Kidney (tissue), 14 donors: ENCODE results near the gene TCF23. TPM values are rescaled to one million over a fixed set of nuclear protein-coding genes. Genes with fewer than 3 reads are reported as not detected.
A peak's percentile ranks its signal among the peaks of the same experiment; 100 is the strongest.

Source experiments
- DNase-seq, 5 donors: peaks; one replicate each; pipeline ENCODE4 v3.0.0-alpha.2; 2013 to 2020
- FAIRE-seq: peaks from 2 replicates; lab custom pipeline; 2012; peaks lifted over from hg19 to GRCh38; lab: Jason Lieb, UNC
- H3K27ac ChIP-seq, 2 donors: one replicate each; pipeline ENCODE4 v1.7.0; 2013; ENCODE audit warnings: low read depth in 2 of 2, low read length in 2 of 2, inconsistent platforms in 1 of 2
- H3K27me3 ChIP-seq: one replicate; pipeline ENCODE4 v1.7.1; 2013; ENCODE audit warnings: low read length, inconsistent platforms; ENCODE audit not compliant: control insufficient read depth, insufficient read depth
- H3K36me3 ChIP-seq, 3 donors: one replicate each; pipeline versions ENCODE4 v1.7.0 to v1.7.1; 2013; ENCODE audit warnings: low read length in 3 of 3, control low read depth in 1 of 3, inconsistent platforms in 1 of 3; ENCODE audit not compliant: insufficient read depth in 3 of 3, control insufficient read depth in 2 of 3
- H3K4me1 ChIP-seq, 3 donors: one replicate each; pipeline versions ENCODE4 v1.7.0 to v1.7.1; 2013; ENCODE audit warnings: low read length in 3 of 3, inconsistent platforms in 1 of 3, low read depth in 1 of 3; ENCODE audit not compliant: control insufficient read depth in 2 of 3, insufficient read depth in 2 of 3
- H3K4me3 ChIP-seq, 3 donors: one replicate each; pipeline versions ENCODE4 v1.7.0 to v1.8.1; 2013; ENCODE audit warnings: low read length in 3 of 3, control low read depth in 1 of 3, inconsistent platforms in 1 of 3
- H3K9ac ChIP-seq, 3 donors: one replicate each; pipeline versions ENCODE4 v1.7.0 to v1.7.1; 2013; ENCODE audit warnings: low read length in 3 of 3, control low read depth in 1 of 3, inconsistent platforms in 1 of 3
- H3K9me3 ChIP-seq, 3 donors: one replicate each; pipeline versions ENCODE4 v1.7.0 to v1.7.1; 2013; ENCODE audit warnings: low read length in 3 of 3, control low read depth in 1 of 3, inconsistent platforms in 1 of 3; ENCODE audit not compliant: control insufficient read depth in 2 of 3, insufficient read depth in 1 of 3
- intact Hi-C: fragments of 100-400 bp; cut with DNase I; formaldehyde crosslinking; loops from one replicate; pipeline ENCODE4 v1.11.1; 2022
- polyA plus RNA-seq: library from polyadenylated mRNA; stranded (reverse); fragments of 350-450 nt; fragmentation: Illumina TruSeq; extraction: RNeasy Lipid Tissue Mini Kit (QIAGEN cat#74804); gene quantifications from one replicate; pipeline ENCODE4 v1.2.3, GENCODE V29; 2014; ENCODE audit warnings: low read depth, low replicate concordance; ENCODE audit not compliant: insufficient read depth
- total RNA-seq: library from RNA; stranded (reverse); fragmentation: NEBNext Ultra II Directional; extraction: Animal tissue kit (Norgen Biotek cat#: 25700); gene quantifications from one replicate; pipeline ENCODE4 v1.2.1, GENCODE V29; 2021
- TF ChIP-seq, protein P1 (sequence below): IDR thresholded peaks from 3 replicates; pipeline ENCODE4 v1.5.1; 2012; ENCODE audit warnings: mild to moderate bottlenecking, moderate library complexity, borderline replicate concordance; ENCODE audit not compliant: insufficient read depth; ENCODE audit errors: extremely low read depth
- donor health status: control.
- donor health status: control.
- donor health status: control.
- donor health status: control.
- donor health status: control.
- donor health status: DM: yes; HTN: yes; CAD: no.
- donor health status: Normal renal cell carcinoma (clear cell type).

TCF23 gene
- total and polyA plus RNA-seq, 2 donors from 2014 or later = 0.38 TPM; not detected in 1

DNA sequence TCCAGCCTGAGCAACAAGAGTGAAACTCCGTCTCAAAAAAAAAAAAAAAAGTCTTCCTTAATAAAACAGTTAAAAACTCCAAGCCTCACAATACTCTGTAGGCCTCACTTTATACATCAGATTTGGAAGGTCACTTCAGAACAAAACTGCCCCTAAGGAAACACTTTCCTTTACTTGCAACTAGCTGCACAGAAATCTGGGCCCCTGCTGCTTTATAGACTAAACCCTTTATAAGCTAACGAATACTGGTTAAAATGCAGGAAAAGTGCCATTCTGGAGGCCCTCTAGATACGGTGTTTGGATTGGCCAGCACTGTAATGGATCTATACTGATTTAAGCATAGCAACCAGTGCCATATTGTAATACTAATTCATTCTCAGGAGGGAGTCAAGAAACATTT, 23.7 kb upstream of the TCF23 start:
- intact Hi-C loops = no loop called here
- no peaks in the 10 kb centered on the region for H3K27me3 ChIP-seq
- no peak overlapping the region for H3K9ac ChIP-seq
- H3K36me3 ChIP-seq = no peaks in the 10 kb centered on the region
- TF ChIP-seq, protein P1, sequence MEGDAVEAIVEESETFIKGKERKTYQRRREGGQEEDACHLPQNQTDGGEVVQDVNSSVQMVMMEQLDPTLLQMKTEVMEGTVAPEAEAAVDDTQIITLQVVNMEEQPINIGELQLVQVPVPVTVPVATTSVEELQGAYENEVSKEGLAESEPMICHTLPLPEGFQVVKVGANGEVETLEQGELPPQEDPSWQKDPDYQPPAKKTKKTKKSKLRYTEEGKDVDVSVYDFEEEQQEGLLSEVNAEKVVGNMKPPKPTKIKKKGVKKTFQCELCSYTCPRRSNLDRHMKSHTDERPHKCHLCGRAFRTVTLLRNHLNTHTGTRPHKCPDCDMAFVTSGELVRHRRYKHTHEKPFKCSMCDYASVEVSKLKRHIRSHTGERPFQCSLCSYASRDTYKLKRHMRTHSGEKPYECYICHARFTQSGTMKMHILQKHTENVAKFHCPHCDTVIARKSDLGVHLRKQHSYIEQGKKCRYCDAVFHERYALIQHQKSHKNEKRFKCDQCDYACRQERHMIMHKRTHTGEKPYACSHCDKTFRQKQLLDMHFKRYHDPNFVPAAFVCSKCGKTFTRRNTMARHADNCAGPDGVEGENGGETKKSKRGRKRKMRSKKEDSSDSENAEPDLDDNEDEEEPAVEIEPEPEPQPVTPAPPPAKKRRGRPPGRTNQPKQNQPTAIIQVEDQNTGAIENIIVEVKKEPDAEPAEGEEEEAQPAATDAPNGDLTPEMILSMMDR = no peak
- H3K4me1 ChIP-seq = peaks cover 0 to 6% (median 0%) of the 10 kb centered on the region in 3 donors
- DNase-seq (no peak), FAIRE-seq (no peak)
- no peak overlapping the region for H3K27ac ChIP-seq
- H3K9me3 ChIP-seq = no peaks in the 10 kb centered on the region
- H3K4me3 ChIP-seq = no peak overlapping the region

DNA sequence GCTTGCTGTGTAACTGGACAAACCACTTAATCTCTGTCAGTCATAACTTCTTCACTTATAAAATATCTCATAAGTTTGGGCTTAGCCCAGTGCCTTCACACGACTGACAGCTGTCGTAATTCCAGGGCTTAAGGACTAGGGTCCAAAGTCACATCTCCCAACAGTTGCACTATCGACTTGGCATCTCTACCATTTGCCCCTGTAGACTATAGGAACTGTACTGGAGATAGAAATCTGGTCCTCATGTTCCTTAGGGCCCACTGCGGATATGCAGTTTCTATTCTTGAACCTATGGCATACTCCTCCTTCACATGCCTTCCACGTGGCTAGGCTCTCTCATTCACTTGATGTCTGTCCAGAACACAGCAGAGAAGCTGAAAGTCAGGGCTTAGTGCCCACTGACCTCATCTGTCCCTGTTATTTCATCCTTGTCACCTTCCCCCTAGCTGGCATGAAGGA, 22.5 kb upstream of the TCF23 start:
- intact Hi-C loops = no loop called here
- no peaks in the 10 kb centered on the region for H3K27me3 ChIP-seq
- no peaks in the 10 kb centered on the region for H3K9me3 ChIP-seq
- H3K27ac ChIP-seq = no peak overlapping the region
- DNase-seq (no peak), FAIRE-seq (no peak)
- peaks cover 0 to 6% (median 0%) of the 10 kb centered on the region in 3 donors for H3K4me1 ChIP-seq
- peaks cover 0 to 7% (median 4%) of the 10 kb centered on the region in 3 donors for H3K36me3 ChIP-seq
- TF ChIP-seq, protein P1 = no peak
- H3K9ac ChIP-seq = no peak overlapping the region
- no peak overlapping the region for H3K4me3 ChIP-seq

DNA sequence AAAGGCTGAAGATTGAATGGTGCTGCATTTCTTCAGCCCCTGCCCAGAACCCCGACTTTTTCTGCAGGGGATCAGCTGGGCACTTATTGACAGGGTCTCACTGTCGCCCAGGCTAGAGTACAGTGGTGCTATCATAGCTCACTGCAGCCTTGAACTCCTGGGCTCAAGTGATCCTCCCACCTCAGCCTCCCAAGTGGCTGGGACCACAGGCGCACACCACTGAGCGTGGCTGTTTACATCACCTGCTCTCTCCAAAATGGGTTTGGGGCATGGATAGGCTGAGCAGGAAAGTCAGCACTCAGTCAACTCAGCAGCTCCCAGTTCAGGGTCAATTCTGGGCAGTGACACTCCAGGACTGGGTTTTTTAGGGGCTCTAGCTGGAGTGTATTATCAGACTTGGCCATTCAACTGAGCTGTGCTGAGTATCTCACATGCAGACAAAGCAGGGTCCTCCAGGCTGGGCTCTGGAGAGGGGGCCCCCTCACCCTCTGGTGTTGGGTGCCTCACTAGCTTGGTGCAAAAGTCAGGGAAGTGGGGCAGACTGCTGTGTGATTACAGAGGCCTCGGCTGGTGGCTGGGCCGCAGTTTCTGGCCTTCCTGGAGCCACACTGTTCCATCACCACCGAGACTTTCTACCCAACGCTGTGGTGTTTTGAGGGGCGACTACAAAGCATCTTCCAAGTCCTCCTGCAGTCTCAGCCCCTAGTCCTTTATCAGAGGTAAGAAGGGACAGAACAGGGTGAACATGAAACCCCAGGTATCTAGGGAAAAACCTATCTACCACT, 20.7 kb upstream of the TCF23 start:
- intact Hi-C loops = no loop called here
- FAIRE-seq = no peak
- H3K4me1 ChIP-seq = peaks cover 0 to 9% (median under 1%) of the 10 kb centered on the region in 3 donors
- peaks cover 2 to 13% (median 6%) of the 10 kb centered on the region in 3 donors for H3K36me3 ChIP-seq
- no peak overlapping the region for H3K9ac ChIP-seq
- DNase-seq = peak in 1 of 5 donors; percentile 59
- TF ChIP-seq, protein P1 = no peak
- no peaks in the 10 kb centered on the region for H3K9me3 ChIP-seq
- no peak overlapping the region for H3K27ac ChIP-seq
- no peak overlapping the region for H3K4me3 ChIP-seq
- no peaks in the 10 kb centered on the region for H3K27me3 ChIP-seq
